H1 (cell line): Measurements from ENCODE around the gene VWA3B.

Experiments
- E2F6 ChIP-seq: IDR thresholded peaks from 2 replicates; pipeline ENCODE4 v1.6.1; 2012; ENCODE audit warnings: inconsistent platforms
- YY1 ChIP-seq: IDR thresholded peaks from 2 replicates; pipeline ENCODE4 v1.6.1; 2011; ENCODE audit warnings: low read depth, mild to moderate bottlenecking, low read length

DNA sequence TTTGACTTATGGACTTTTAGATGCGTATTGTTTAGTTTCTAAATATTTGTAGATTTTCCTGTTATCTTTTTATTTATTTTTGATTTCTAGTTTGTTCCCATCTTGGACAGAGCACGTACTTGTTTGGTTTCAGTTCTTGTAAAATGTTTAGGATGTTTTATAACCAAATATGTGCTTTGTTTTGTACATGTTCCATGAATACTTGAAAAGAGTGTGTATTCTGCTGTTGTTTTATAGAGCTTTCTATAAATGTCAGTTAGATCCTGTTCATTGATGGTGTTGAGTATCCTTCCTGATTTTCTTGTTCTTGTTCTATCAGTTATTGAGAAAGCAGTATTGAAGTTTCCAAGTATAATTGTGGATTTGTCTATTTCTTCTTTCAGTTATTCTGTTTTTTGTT is 21.1 kb downstream of the VWA3B start:
- no peak for TF ChIP-seq E2F6
- no peak for TF ChIP-seq YY1
